ENCODE measurements around the gene MAGI1. TPM values are rescaled to one million over a fixed set of nuclear protein-coding genes. Genes with fewer than 3 reads are reported as not detected.

Gene MAGI1
- total RNA-seq, 3 donors from 2014 or later (not counting 1 experiment from before 2014, with no cell fraction given), result not detected

DNA sequence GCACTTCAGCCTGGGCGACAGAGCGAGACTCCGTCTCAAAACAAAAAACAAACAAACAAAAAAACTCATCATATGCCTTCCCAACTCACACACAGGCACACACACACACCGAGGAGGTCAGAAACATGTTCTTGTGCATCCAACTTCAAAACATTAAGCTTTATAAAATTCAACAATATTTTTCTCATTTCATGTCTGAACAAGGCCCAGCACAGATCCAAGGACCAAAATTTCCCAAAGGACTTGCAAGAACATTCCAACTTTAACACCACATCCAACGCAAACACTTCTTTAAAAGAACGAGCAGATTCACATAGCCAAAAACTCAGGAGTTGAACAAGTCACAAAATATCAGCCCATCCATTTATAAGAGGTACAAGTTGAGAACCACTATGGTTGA lies 148.4 kb downstream of the MAGI1 start:
- H3K36me3 ChIP-seq (ENCODE audit: control insufficient read depth, insufficient read depth, low read length), result no peaks in the 10 kb centered on the region
- Mint-ChIP-seq H3K27me3 (ENCODE audit: low read depth in 2 of 2) (no peaks in the 10 kb centered on the region), H3K4me1 (no peaks in the 10 kb centered on the region), H3K4me3 (no peak overlapping the region), H3K36me3 (no peaks in the 10 kb centered on the region), H3K27ac (no peak overlapping the region), H3K9me3 (peaks cover 0 to 3% of the 10 kb centered on the region in 2 donors)
- no peak for ATAC-seq
- H3K27me3 ChIP-seq (ENCODE audit: control insufficient read depth, insufficient read depth, low read length), result no peaks in the 10 kb centered on the region
- DNase-seq, result no peak
- H3K4me3 ChIP-seq (ENCODE audit: low read length), result no peak overlapping the region
- no peaks in the 10 kb centered on the region for H3K9me3 ChIP-seq (ENCODE audit: control insufficient read depth, insufficient read depth, low read length)
- TF ChIP-seq, protein P1, sequence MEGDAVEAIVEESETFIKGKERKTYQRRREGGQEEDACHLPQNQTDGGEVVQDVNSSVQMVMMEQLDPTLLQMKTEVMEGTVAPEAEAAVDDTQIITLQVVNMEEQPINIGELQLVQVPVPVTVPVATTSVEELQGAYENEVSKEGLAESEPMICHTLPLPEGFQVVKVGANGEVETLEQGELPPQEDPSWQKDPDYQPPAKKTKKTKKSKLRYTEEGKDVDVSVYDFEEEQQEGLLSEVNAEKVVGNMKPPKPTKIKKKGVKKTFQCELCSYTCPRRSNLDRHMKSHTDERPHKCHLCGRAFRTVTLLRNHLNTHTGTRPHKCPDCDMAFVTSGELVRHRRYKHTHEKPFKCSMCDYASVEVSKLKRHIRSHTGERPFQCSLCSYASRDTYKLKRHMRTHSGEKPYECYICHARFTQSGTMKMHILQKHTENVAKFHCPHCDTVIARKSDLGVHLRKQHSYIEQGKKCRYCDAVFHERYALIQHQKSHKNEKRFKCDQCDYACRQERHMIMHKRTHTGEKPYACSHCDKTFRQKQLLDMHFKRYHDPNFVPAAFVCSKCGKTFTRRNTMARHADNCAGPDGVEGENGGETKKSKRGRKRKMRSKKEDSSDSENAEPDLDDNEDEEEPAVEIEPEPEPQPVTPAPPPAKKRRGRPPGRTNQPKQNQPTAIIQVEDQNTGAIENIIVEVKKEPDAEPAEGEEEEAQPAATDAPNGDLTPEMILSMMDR (IDR thresholded peaks at IDR 0.05), result no peak
- 93% methylated on average over 6 of the region's 6 CpGs for WGBS (ENCODE audit: insufficient coverage)
- H3K27ac ChIP-seq (ENCODE audit: low read length), result no peak overlapping the region
- H3K4me1 ChIP-seq (ENCODE audit: control insufficient read depth, insufficient read depth, low read length), result no peaks in the 10 kb centered on the region
- intact Hi-C loops (cut with micrococcal nuclease), result no loop called here

DNA sequence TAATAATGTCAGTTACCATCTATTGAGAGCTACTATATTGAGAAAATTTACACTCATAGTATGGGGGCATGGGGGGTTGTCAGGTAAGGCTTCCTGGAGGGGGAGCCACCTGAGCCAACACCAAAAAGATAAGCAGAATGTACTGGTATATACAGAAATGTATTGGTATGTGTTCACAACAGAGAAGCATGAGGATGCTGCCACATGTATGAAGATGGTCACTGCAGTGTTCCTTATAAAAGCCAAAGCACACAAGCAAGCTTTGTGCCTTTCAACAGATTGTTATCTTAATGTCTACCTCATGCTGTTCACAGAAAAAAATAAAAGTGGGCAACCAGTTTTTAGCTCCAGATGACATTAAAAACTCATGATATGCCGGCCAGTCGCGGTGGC lies 149.0 kb downstream of the MAGI1 start:
- Mint-ChIP-seq H3K4me1 (no peaks in the 10 kb centered on the region), H3K27me3 (ENCODE audit: low read depth in 2 of 2) (no peaks in the 10 kb centered on the region), H3K4me3 (no peak overlapping the region), H3K27ac (no peak overlapping the region), H3K36me3 (no peaks in the 10 kb centered on the region), H3K9me3 (peaks cover 0 to 3% of the 10 kb centered on the region in 2 donors)
- no peak overlapping the region for H3K27ac ChIP-seq (ENCODE audit: low read length)
- TF ChIP-seq, protein P1 (IDR thresholded peaks at IDR 0.05), result no peak
- no peak for ATAC-seq
- H3K9me3 ChIP-seq (ENCODE audit: control insufficient read depth, insufficient read depth, low read length), result no peaks in the 10 kb centered on the region
- no peaks in the 10 kb centered on the region for H3K27me3 ChIP-seq (ENCODE audit: control insufficient read depth, insufficient read depth, low read length)
- no peaks in the 10 kb centered on the region for H3K36me3 ChIP-seq (ENCODE audit: control insufficient read depth, insufficient read depth, low read length)
- no peak for DNase-seq
- H3K4me3 ChIP-seq (ENCODE audit: low read length), result no peak overlapping the region
- no peaks in the 10 kb centered on the region for H3K4me1 ChIP-seq (ENCODE audit: control insufficient read depth, insufficient read depth, low read length)
- intact Hi-C loops (cut with micrococcal nuclease), result no loop called here
- WGBS (ENCODE audit: insufficient coverage), result 96% methylated on average over 3 of the region's 3 CpGs

DNA sequence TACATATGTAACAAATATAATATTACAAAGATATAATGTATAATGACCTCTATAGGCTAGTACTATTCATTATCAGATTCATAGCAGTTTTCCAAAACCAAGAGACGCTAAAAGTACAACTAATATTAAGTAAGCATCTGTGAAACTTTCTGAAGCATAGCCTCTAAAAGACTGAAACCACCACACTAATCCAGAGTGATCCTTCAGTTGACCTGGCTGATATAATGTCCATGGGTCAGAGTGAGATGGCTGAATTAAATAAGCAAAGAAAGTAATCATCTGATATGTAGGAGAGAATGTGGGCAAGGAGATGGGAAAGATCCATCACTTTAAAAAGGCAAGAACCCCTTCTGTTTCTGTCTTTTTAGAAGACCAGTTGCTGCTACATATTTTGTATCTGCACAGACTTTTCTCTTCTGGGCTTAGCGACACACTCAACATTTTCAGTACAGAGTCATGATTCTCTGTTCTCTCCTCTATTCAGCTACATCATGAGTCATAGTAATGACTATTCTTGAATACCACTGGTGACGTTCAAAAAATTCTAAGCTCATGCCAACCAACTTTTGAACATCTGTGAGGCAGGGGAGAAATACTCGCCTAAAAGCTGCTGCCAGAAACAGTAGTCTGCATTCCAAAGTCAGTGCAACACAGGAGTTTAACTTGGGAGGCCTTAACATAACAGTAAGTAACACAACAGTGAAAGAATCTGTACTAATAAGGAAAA lies 149.6 kb downstream of the MAGI1 start:
- ATAC-seq (no peak), DNase-seq (no peak)
- H3K4me1 Mint-ChIP-seq, result no peaks in the 10 kb centered on the region
- no peaks in the 10 kb centered on the region for H3K27me3 Mint-ChIP-seq (ENCODE audit: low read depth in 2 of 2)
- H3K27ac Mint-ChIP-seq, result no peak overlapping the region
- Histone ChIP-seq H3K27me3 (ENCODE audit: control insufficient read depth, insufficient read depth, low read length) (no peaks in the 10 kb centered on the region), H3K36me3 (ENCODE audit: control insufficient read depth, insufficient read depth, low read length) (no peaks in the 10 kb centered on the region), H3K9me3 (ENCODE audit: control insufficient read depth, insufficient read depth, low read length) (no peaks in the 10 kb centered on the region), H3K4me3 (ENCODE audit: low read length) (no peak overlapping the region), H3K4me1 (ENCODE audit: control insufficient read depth, insufficient read depth, low read length) (no peaks in the 10 kb centered on the region), H3K27ac (ENCODE audit: low read length) (no peak overlapping the region)
- H3K36me3 Mint-ChIP-seq, result no peaks in the 10 kb centered on the region
- no peak overlapping the region for H3K4me3 Mint-ChIP-seq
- intact Hi-C loops (cut with micrococcal nuclease), result no loop called here
- H3K9me3 Mint-ChIP-seq, result peaks cover 0 to 3% of the 10 kb centered on the region in 2 donors
- TF ChIP-seq, protein P1 (IDR thresholded peaks at IDR 0.05), result no peak
- 85% methylated on average over 3 of the region's 4 CpGs for WGBS (ENCODE audit: insufficient coverage)

DNA sequence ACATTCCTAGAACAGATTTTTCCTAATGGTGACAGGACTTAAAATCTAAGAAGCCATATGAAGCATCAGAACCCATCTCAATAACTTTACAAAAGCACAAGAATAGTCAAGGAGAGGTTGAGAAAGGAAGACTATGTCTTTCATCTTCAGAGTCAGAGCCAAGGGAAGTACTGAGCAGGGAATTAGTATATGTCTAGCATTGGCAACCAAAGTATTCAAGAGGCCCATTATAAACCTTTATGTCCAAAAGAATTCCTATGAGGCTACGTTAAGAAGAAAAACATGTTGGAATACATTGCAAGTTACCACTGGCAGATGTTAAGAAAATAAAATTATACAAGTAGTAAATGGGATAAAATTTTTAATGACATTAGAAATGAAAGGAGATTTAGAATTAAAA lies 150.5 kb downstream of the MAGI1 start:
- Histone ChIP-seq H3K4me1 (ENCODE audit: control insufficient read depth, insufficient read depth, low read length) (no peaks in the 10 kb centered on the region), H3K36me3 (ENCODE audit: control insufficient read depth, insufficient read depth, low read length) (no peaks in the 10 kb centered on the region), H3K27me3 (ENCODE audit: control insufficient read depth, insufficient read depth, low read length) (no peaks in the 10 kb centered on the region), H3K9me3 (ENCODE audit: control insufficient read depth, insufficient read depth, low read length) (no peaks in the 10 kb centered on the region), H3K27ac (ENCODE audit: low read length) (no peak overlapping the region), H3K4me3 (ENCODE audit: low read length) (no peak overlapping the region)
- Mint-ChIP-seq H3K4me3 (no peak overlapping the region), H3K27me3 (ENCODE audit: low read depth in 2 of 2) (no peaks in the 10 kb centered on the region), H3K9me3 (peaks cover 0 to 3% of the 10 kb centered on the region in 2 donors), H3K36me3 (no peaks in the 10 kb centered on the region), H3K27ac (no peak overlapping the region), H3K4me1 (no peaks in the 10 kb centered on the region)
- WGBS (ENCODE audit: insufficient coverage), result 100% methylated on average over 1 of the region's 1 CpG
- intact Hi-C loops (cut with micrococcal nuclease), result no loop called here
- ATAC-seq (no peak), DNase-seq (no peak)
- TF ChIP-seq, protein P1 (IDR thresholded peaks at IDR 0.05), result no peak

Measured in natural killer cell (primary cell).